Neural cell (in vitro differentiated cells): ENCODE data around the gene SLC22A5.

Experiments used
- CTCF ChIP-seq: fragments of 450-650 bp; IDR thresholded peaks from 2 replicates; pipeline ENCODE4 v1.5.1; 2014; ENCODE audit warnings: antibody characterized with exemption, mild to moderate bottlenecking, moderate library complexity; ENCODE audit not compliant: poor library complexity, severe bottlenecking
- EP300 ChIP-seq: fragments of 450-650 bp; conservative IDR thresholded peaks from 2 replicates; pipeline ENCODE4 v1.6.1; 2014; ENCODE audit warnings: antibody characterized with exemption, mild to moderate bottlenecking, moderate library complexity; ENCODE audit not compliant: poor library complexity, severe bottlenecking
- EZH2 ChIP-seq: fragments of 200-600, 300-800 bp; shearing (Covaris generic), sonication (generic); IDR thresholded peaks from 2 replicates; pipeline ENCODE4 v1.6.1; 2014; ENCODE audit warnings: antibody characterized with exemption, low read length, borderline replicate concordance, mild to moderate bottlenecking; ENCODE audit not compliant: insufficient read depth, poor library complexity, severe bottlenecking
- POLR2AphosphoS5 ChIP-seq: IDR thresholded peaks from 2 replicates; pipeline ENCODE4 v1.6.1; 2012
- RAD21 ChIP-seq: fragments of 450-650 bp; conservative IDR thresholded peaks from 2 replicates; pipeline ENCODE4 v1.6.1; 2014; ENCODE audit warnings: antibody characterized with exemption, mild to moderate bottlenecking, moderate library complexity
- TF ChIP-seq, protein P1 (sequence below): IDR thresholded peaks from 2 replicates; pipeline ENCODE4 v1.6.1; 2012; ENCODE audit warnings: borderline replicate concordance

- TF ChIP-seq EZH2 = no peak
- TF ChIP-seq, protein P1, sequence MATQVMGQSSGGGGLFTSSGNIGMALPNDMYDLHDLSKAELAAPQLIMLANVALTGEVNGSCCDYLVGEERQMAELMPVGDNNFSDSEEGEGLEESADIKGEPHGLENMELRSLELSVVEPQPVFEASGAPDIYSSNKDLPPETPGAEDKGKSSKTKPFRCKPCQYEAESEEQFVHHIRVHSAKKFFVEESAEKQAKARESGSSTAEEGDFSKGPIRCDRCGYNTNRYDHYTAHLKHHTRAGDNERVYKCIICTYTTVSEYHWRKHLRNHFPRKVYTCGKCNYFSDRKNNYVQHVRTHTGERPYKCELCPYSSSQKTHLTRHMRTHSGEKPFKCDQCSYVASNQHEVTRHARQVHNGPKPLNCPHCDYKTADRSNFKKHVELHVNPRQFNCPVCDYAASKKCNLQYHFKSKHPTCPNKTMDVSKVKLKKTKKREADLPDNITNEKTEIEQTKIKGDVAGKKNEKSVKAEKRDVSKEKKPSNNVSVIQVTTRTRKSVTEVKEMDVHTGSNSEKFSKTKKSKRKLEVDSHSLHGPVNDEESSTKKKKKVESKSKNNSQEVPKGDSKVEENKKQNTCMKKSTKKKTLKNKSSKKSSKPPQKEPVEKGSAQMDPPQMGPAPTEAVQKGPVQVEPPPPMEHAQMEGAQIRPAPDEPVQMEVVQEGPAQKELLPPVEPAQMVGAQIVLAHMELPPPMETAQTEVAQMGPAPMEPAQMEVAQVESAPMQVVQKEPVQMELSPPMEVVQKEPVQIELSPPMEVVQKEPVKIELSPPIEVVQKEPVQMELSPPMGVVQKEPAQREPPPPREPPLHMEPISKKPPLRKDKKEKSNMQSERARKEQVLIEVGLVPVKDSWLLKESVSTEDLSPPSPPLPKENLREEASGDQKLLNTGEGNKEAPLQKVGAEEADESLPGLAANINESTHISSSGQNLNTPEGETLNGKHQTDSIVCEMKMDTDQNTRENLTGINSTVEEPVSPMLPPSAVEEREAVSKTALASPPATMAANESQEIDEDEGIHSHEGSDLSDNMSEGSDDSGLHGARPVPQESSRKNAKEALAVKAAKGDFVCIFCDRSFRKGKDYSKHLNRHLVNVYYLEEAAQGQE = no peak
- TF ChIP-seq EP300 = no peak
- TF ChIP-seq CTCF = no peak
- TF ChIP-seq RAD21 = no peak
- TF ChIP-seq POLR2AphosphoS5 = no peak
Observed at GRCh38 chr5:132406144-132406783, 36.8 kb downstream of the SLC22A5 start.
